Measurements from ENCODE around the gene CYFIP2.

CYFIP2 gene

DNA sequence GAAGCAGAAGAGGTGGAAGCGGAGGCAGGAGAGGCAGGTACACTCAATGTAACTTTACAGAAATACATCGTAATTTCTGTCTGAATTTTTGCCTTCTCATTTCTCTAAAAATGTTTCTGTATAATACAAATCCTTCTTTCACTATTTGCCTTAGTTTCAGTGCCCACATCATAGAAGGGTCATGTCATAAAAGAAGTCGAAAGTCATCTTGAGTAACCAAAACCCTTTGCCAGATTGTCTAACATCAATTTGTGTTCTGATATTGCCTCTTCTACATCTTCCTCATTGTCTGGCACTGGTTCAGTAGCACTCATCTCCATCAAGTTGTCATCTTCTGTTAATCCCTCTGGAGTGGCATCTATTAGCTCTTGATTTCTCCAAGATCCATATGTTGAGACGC is 6.2 kb upstream of the CYFIP2 start:
- no peak for DNase-seq

DNA sequence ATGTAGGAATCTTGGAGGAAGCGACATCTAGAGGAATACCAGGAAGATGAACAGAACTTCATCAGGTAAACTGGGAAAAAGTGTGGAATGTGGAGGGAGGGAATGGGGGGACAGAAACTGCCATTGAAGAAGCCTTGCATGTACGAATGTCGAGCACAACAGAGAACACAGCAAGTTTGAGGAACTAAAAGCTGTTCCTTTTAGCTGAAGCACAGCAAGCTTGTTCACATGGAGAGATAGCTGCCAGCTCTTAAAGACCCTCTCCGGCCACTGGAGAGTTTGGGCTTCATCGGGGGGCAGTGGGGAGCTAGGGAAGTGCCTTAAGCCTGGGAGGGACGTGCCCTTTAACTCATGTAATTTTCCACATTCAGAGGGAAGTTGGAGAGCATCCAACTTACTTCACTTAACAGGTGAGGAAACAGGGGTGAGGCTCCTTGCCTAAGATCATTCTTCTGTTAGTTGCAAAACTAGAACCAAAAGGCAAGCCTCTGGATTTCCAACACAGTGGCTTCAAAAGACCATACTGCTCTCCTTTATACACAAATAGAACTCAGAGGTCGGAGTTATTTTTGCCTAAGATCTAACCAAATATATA is 2.3 kb upstream of the CYFIP2 start:
- DNase-seq = no peak

DNA sequence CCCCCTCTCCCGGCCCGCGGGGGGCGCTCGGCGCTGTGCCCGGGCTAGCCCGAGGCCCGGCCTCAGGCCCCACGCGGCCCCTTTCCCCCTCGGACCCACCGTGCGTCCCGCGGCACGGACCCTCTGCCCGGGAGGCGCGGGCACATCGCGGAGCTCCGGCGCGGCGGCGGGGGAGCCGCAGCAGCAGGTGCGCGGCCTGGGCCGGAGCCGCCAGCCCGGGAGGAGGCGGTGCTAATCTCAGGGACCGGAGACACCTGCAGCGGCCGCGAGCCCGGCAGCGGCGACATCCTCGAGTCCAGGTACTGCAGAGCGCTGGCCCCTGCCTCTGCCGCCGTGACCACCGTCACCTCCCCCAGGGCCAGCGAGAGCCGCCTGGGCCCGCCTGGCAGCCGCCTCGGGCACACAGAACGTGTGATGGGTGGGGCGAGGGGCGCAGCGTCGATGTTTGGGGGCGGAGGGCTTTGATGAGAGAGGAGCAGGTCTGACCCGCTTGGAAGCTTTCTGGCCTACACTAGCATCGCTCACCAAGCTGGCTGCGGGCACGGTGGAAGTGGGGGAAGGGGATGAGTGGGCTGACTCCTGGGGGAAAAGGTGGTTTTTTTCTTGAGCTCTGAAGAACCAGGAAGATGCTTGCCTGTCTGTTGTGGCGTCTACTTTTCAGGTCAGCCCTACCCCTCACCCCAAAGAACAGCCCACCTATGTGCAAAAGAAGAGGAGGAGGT is 524 bp downstream of the CYFIP2 start:
- DNase-seq = no peak

DNA sequence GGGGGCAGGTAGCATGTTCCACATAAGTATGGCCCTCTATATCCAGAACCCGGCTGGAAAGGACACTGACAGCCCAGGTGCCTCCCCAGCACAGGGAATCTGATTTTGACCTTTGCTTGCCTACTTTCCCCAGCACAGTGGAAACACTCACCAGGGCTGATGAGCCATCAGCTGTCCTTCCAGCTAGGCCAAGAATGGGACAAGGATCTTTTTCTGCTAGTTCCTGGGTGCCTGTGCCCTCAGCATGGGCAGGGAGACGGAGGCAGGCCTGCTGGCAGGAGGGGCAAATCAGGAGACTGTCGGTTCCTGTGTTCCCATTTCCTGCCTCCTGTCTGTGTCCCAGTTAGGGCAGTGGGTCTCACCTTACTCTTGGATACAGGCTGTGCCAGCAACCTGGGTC is 1.1 kb downstream of the CYFIP2 start:
- no peak for DNase-seq

DNA sequence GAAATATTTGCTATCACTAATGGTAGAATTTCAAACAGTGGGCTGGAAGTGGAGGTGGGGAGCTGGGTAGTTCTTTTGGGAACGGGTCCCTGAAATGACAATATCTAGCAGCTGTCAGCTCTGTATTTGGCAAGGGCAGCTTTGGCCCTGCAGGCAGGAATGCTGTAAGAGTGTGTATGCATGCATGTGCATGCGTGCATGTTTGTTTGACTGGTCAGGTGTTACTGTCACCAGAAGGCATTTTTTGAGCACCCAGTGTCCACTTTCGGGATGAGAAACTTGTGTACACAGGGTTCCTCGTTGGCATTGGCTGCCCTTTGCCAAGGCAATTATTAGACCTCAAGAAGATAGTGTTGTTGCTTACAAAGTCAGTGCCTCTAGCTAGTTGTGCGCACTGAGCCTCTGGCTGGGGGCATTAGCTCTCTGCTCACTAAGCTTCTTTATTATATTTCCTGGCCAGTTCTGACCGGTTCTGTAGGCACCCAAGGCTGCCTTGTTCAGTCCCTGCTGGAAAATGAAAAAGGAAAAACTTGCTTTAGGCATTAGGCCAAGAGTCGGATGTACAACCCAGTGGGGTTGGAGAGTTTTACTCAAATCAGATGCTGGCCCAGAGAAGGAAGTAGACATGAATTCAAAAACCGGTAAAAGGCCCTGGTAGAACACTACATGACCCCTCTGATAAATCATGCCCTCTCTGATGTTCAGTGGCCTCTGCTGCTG is 2.0 kb downstream of the CYFIP2 start:
- DNase-seq = no peak

DNA sequence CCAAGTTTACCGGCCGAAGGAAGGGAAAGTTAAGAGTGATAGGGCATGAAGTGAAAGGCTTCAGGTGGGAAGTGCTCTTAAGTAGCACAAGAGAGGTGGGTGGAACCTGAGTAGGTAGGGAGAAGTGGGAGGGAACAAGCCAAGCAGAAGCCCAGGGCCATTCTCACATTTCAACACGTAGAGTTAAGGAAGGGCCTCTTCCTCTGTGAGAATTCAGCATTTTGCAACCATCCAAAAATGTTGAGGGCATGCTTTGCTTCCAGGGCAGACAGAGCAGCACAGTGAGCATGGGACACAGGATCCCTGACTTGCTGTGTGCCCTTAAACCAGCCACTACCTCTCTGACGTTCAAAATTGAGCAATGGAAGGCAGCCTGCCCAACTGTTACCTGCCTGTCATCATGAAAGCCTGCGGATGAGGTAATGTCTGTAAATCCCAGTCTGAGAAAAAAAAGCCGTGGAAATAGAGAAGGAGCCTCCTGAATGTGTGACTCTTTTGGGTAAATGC is 3.3 kb downstream of the CYFIP2 start:
- no peak for DNase-seq

DNA sequence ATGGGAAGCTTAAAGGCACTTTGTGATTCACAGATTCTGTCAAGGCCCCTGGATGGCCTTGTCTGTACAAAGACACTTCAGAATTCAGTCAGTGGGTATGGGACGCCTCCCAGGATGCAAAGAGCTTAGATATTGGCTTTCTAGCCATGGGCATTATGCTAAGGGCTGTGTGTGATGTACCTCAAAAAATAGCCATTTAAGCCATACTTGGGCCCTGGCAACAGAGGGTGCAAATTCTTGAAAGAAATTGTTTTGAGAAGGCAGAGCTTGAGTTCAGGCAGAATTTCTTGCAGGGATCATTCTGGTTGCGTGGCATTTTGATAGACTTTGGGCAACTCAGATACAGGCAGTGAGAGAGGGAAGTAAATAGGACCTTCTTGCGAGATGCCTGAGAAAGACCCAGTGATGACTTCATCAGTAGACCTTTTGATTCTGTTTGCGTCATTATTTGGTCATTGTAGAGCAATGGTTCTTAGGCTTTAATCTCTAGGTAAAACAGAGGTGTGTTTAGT is 3.9 kb downstream of the CYFIP2 start:
- no peak for DNase-seq

GRCh38 chr5:157270771-157271170 is 4.8 kb downstream of the CYFIP2 start:
- DNase-seq = no peak

GRCh38 chr5:157271740-157272271 is 5.9 kb downstream of the CYFIP2 start:
- DNase-seq = no peak

DNA sequence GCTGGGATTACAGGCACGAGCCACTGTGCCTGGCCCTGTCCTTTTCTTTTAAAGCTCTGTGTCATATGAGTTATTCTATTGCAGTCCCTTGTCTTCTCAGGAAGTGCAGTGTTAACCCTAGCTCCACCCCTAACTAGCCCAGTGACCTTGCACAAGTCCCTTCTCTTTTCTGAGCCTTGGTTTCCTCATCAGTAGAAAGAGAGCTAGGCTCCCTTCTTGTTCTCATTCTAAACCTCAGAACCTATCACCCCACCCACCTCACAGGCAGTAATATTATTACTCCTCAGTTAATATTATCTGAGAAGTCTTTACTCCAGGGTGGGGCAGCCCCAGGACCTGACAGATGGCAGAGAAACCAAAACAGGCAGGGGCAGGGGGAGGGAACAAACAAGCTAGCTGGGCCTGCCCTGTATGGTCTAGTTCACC is 7.2 kb downstream of the CYFIP2 start:
- no peak for DNase-seq

DNA sequence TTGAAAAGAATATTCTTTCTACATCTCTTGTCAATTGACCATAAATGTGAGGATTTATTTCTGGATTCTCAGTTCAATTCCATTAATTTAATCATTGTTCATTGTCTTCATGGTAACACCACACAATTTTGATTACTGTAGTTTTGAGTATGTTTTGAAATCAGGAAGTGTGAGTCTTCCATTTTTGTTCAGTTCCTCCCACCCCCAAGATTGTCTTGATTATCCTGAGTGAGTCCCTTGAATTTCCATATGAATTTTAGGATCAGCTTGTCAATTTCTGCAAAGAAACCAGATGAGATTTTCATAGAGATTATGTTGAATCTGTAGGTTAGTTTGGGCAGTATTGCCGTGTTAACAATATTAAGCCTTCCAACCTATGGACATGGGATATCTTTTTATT is 9.5 kb downstream of the CYFIP2 start:
- DNase-seq = no peak

DNA sequence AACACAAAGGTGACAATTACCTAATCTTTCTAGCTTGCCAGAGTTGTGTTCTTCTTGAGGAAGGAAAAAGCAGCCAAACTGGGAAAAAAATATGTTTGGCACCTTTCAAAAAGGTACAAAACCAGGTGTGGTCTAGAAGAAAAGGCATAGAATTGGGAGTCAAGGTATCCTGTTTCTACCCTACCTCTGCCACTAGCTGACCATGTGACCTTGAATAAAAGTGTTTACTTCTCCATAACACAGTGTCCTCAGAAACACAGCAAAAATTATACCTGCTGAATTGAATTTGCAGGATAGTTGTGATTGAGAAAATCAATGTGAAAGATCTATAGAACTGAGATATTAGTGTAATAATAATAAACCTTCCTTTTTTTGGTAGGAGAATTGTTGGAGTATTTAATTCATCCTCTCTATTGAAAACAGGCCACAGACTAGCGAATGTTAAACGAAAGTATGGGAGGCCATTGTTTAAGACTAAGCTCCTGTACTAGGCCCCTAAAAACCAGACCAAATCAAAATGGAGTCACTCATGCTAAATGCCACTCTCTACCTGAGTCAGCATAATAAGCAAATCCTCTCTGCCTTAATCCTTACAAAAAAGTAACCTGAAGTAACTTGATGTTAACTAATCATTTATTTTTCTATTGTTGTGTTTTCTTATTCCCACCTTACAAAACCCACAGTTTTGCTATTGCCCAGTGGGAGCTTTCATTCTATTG is 12.6 kb downstream of the CYFIP2 start:
- no peak for DNase-seq

DNA sequence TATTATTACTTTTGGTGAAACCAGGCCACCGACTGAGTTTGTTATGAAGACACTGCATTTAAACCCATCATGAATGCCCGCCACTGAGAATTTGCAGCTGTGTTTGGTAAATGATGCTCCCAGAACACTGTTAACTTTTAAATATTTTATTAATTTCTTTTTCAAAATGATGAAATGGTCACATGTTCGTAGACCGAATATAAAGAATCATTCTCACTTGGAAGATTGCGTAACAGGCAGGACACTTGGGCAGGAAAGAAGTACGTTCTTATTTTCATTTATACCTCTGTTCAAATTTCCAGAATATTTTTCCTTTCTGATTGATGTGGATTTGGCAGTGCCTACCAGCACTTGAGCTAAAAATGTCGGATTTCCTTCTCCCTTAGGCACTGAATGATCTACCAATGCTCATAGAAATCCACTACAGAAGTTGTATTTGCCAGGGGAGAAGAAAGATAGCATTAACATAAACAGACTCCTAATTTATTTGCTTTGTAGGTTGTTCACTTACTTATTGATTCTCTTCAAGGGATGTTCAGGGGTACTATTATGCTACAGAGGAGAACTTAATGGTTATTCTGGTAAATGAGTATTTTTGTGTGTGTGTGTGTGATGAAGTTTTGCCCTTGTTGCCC is 13.8 kb downstream of the CYFIP2 start:
- no peak for DNase-seq

DNA sequence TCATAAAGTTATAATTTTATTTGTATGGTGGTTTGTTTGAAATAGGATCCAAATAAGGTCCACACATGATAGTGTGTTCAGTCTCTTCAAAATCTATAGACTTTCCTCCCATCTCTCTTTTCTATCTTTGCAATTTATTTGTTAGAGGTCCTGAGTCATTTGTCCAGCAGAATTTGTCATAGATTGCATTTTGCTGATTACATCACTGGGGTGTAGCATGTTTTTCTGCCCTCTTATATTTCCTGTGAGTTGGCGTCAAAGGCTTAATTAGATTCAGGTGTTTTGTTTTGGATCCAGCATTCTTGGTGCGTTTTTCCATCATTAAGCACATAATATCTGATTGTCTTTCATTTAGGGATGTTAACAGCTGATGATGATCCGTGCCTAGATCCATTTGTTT is 15.0 kb downstream of the CYFIP2 start:
- no peak for DNase-seq

DNA sequence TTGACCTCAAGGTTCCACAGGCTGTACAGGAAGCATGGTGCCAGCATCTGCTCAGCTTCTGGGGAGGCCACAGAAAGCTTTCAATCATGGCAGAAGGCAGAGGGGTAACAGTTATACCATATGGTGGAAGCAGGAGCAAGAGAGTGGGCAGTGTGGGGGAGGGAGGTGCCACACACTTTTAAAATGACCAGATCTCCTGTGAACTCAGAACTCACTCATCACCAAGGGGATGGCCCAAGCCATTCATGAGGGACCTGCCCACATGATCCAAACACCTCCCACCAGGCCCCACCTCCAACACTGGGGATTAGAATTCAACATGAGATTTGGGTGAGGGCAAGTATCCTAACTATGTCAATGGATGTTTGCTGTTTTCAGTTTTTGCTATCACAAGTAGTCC is 16.2 kb downstream of the CYFIP2 start:
- no peak for DNase-seq

GRCh38 chr5:157283434-157283833 is 17.5 kb downstream of the CYFIP2 start:
- DNase-seq = no peak

DNA sequence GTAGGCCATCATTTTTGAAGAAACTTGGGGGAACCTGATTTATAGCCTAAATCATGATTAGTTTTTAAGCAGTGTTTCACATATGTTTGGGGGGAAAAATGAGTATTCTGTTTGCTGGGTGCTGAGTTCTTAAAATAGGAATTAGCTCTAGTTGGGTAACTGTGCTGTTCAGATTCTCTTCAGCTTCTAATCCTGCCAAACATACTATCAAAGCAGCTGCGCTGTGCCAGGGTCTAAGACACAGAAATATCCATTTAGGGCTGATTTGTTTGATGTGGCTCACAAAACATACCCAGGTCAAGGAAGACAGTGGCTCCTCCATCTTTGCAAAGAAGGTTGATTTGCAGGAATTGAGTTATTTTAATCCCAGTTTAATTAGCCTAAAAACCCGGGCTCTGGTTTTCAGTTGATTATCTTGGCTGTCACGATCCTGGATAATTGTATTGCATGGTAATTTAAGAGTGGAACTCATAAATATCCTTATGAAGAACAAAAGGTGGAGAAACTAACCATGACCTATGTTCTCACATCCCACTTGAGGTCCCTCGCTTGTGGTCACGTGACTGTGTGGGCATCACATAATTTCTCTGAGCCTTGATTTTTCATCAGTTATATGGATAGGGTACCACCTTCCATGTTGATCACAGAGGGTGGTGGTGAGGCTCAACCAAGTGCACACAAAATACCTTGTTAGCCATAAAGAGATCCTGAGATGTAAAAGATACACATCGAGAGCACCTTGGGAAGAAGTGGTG is 18.7 kb downstream of the CYFIP2 start:
- DNase-seq = no peak

DNA sequence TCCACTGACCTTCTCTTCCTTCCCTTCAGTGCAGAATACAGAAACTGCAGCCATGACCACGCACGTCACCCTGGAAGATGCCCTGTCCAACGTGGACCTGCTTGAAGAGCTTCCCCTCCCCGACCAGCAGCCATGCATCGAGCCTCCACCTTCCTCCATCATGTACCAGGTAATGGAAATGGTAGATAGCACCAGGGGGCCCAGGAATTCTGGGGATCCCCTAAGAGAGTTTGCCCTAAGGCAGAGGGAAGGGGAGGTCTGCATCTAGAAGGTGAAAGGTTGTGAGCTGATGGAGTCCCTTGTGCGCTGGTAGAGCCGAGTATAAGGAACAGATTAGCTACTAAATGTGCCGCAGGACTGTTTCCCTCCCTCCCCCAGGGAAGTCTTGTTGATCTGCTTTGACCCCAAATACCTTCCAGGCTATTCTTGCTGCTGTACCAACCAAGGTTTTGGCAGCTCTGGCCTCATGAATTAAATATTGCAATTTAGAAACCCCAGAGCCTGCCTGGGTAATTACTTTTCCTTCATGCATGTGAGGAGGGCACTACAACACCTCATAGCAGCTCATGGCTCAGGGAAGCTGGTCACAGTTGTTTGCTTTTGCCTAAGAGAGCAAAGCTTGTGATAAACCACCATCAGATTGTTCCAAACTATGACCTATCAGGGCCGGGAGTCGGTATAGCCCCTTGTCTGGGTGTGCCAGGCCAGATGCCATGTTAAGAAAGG is 19.6 kb downstream of the CYFIP2 start:
- no peak for DNase-seq

GRCh38 chr5:157286761-157287211 is 20.9 kb downstream of the CYFIP2 start:
- no peak for DNase-seq

GRCh38 chr5:157288405-157289163 is 22.7 kb downstream of the CYFIP2 start:
- DNase-seq = no peak

All from NCI-H1930 (cell line).